ENCODE data around the gene DNAH10.

DNA sequence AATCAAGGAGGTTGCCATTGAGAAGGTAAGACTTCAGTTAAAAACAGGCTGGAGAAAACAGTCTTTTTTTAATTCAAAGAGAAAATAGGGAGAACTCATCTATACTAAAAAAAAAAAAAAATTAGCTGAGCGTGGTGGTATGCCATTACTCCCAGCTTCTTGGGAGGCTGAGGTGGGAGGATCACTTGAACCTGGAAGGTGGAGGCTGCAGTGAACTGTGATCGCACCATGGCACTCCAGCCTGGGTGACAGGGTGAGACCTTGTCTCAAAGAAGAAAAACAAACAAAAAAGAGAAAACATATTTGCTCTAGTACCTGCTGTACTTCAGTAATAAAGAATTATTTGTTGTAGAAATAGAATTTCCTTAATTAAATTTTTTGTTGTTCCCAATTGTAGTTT lies 68.6 kb downstream of the DNAH10 start:
- TF ChIP-seq GLIS3 (CRISPR knock-in tag; IDR thresholded peaks at IDR 0.05) (no peak), BACH2 (CRISPR knock-in tag; IDR thresholded peaks at IDR 0.05; ENCODE audit: borderline replicate concordance) (no peak), ZFP30 (CRISPR knock-in tag; IDR thresholded peaks at IDR 0.05) (no peak)
- TF ChIP-seq, protein P1, sequence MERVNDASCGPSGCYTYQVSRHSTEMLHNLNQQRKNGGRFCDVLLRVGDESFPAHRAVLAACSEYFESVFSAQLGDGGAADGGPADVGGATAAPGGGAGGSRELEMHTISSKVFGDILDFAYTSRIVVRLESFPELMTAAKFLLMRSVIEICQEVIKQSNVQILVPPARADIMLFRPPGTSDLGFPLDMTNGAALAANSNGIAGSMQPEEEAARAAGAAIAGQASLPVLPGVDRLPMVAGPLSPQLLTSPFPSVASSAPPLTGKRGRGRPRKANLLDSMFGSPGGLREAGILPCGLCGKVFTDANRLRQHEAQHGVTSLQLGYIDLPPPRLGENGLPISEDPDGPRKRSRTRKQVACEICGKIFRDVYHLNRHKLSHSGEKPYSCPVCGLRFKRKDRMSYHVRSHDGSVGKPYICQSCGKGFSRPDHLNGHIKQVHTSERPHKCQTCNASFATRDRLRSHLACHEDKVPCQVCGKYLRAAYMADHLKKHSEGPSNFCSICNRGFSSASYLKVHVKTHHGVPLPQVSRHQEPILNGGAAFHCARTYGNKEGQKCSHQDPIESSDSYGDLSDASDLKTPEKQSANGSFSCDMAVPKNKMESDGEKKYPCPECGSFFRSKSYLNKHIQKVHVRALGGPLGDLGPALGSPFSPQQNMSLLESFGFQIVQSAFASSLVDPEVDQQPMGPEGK (CRISPR knock-in tag; IDR thresholded peaks at IDR 0.05; ENCODE audit: borderline replicate concordance): no peak
